ENCODE results near the gene DEDD. TPM values are rescaled to one million over a fixed set of nuclear protein-coding genes. Genes with fewer than 3 reads are reported as not detected.

DEDD gene
- total and polyA plus RNA-seq, 10 of the 15 experiments (the other 5 are each of a cell fraction or from before 2014, with no cell fraction given), result 13.6 to 33.9 (median 30.3) TPM

- no peaks in the 10 kb centered on the region for H3K9me3 ChIP-seq (replicated peaks; ENCODE audit: control insufficient read depth, insufficient read depth, low read length)
- no peaks in the 10 kb centered on the region for H3K79me2 ChIP-seq (ENCODE audit: control insufficient read depth, insufficient read depth, low read length)
- no TSS peak for BruUV-seq (replicated peaks)
- H3K27ac ChIP-seq (ENCODE audit: control insufficient read depth, insufficient read depth), result no peak overlapping the region
- no peaks in the 10 kb centered on the region for H3K27me3 ChIP-seq (replicated peaks in 1 of 2; ENCODE audit: control insufficient read depth in 2 of 2, insufficient read depth in 2 of 2, low read length in 1 of 2)
- ATAC-seq (no peak), DNase-seq (ENCODE audit: low read depth, low spot score) (no peak), FAIRE-seq (no peak)
- in situ Hi-C loops (cut with MboI), result no loop called here
- H3K36me3 ChIP-seq (ENCODE audit: control insufficient read depth in 2 of 2, insufficient read depth in 2 of 2, low read length in 1 of 2), result no peaks in the 10 kb centered on the region
- H4K20me1 ChIP-seq (ENCODE audit: control insufficient read depth, insufficient read depth), result no peaks in the 10 kb centered on the region
- TF ChIP-seq ATF3 (IDR thresholded peaks at IDR 0.05; ENCODE audit: borderline replicate concordance, extremely low read depth, low read depth, low read length) (no peak), ZSCAN29 (IDR thresholded peaks at IDR 0.05) (no peak), ZNF24 (IDR thresholded peaks at IDR 0.05) (no peak), NR2F1 (conservative IDR thresholded peaks at IDR 0.05) (no peak), SIX5 (IDR thresholded peaks at IDR 0.05; ENCODE audit: low read depth, low read length, severe bottlenecking) (no peak), YBX1 (IDR thresholded peaks at IDR 0.05) (no peak), POLR2AphosphoS2 (IDR thresholded peaks at IDR 0.05; ENCODE audit: low read depth, low read length) (no peak), TCF7 (IDR thresholded peaks at IDR 0.05; ENCODE audit: borderline replicate concordance) (no peak)
- SMC1A ChIA-PET (ENCODE audit: uncharacterized antibody, unreplicated experiment), result interaction anchor here (0.9 to 7.0 kb wide), 3 partner anchors 20 to 55 kb away, joined by 3 to 110 read pairs (median 4); partner anchors contain the start of gene ARHGAP30
- H3K4me2 ChIP-seq (ENCODE audit: control insufficient read depth, insufficient read depth), result no peak overlapping the region
- H3K9ac ChIP-seq (ENCODE audit: control insufficient read depth, insufficient read depth, low read length), result no peak overlapping the region
- CTCF ChIA-PET, result interaction anchor here (0.6 to 7.5 kb wide), 4 partner anchors 21 to 94 kb away, joined by 3 to 181 read pairs (median 6); partner anchors contain the start of genes TSTD1 and USF1
- POLR2A ChIA-PET, result no interaction called here
- H3K4me3 ChIP-seq, result no peak overlapping the region
- 69% methylated on average over 7 of the region's 7 CpGs for WGBS (ENCODE audit: insufficient coverage, insufficient replicate concordance, low lambda C conversion rate, missing lambda C conversion rate)
- H3K4me1 ChIP-seq (ENCODE audit: control insufficient read depth, insufficient read depth, low read length), result peaks cover 26% of the 10 kb centered on the region
- RAD21 ChIA-PET (ENCODE audit: unreplicated experiment), result interaction anchor here (6.7 kb wide), 1 partner anchor 21 kb away, joined by 90 read pairs; the partner anchor contains the start of gene ARHGAP30
- intact Hi-C loops (cut with micrococcal nuclease; ENCODE audit: unreplicated experiment), result no loop called here
- no peak overlapping the region for H2AFZ ChIP-seq (ENCODE audit: control insufficient read depth, low read depth, low read length)
Measured at GRCh38 chr1:161091796-161092507, 40.5 kb downstream of the DEDD start.

Data from GM12878 (cell line).